Measurements from ENCODE around the gene FAM107A.

The FAM107A gene, protein sequence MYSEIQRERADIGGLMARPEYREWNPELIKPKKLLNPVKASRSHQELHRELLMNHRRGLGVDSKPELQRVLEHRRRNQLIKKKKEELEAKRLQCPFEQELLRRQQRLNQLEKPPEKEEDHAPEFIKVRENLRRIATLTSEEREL

DNA sequence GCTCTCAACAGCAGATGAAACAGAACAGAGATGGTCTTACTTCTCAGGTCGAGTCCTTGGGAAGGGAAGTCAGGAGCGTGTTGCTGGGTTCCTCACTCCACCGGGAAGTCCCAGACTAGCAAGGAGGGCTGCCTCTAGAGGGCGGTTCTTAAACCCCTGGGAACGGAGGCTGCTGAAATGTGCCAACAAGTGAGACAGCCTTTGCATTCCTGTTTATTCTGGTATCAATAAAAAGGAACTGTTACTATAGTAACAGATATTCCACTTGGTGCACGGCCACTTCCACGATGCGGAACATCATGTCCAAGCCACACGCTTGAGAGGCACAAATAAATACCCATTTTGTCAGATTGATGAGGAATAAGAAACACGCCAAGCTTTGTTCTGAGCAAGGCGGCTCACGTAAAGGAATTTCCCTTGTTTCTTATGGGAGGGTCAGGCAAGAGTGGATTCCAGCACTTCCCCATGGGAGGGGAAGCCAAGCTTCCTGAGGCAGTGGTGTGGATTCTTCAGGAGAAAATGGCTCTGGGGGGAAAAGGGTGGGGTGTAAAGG lies at the start of gene FAM107A:
TSS of gene FAM107A (minus strand) at position 123 of the 553 bp plus-strand sequence. CDS start 7,531 bp downstream, outside the sequence.
- DNase-seq (ENCODE audit: low read depth in 2 of 2, low spot score in 1 of 2) = no peak

DNA sequence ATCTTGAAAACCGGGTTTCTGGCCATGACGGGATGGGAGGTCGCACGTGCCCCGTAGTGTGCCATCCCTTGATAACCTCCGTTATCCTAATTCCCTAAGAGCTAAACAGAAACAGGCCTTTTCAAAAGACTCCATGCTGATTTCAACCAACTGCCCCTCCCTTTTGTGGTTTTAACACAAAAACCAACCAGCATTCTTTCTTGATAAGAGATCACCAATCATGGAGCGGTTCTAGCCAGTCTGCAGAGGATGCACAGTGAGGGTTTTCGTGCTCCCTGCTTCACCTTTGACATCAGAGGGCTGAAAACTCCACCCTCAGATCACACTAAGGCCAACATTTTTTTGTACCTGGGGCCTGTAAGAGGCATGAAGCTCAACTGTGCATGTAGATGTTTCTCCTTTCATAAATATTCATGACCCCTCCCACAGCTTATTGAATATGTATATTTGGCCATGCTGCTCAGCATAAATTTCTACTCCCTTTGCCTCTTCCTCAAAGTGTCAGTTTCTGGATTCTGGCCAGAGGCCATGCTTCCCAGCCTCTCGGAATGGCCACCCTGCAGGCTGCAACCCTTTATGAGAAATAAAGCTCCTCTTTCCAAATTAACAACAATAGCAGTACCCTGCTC lies 48.1 kb upstream of the FAM107A start:
- DNase-seq (ENCODE audit: low read depth in 2 of 2, low spot score in 1 of 2) = no peak

DNA sequence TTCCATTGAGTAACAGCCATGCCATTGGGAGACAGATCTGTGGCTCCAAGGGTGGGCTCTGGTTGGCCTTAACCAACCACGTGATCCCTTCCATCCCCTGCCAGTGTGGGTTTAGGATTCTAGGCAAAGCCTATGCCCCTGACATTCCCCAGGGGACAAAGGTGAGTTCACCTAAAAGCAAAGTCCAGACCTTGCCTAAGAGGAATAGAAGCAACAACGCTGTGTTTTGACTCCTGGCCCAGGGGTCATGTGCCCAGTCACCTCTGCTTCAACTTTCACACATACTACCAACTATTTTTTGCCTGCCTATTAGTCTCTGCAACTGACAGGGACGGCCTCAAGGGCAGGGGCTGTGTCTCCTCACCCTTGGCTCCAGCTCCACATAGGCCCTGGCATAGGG lies 47.4 kb upstream of the FAM107A start:
- DNase-seq (ENCODE audit: low read depth in 2 of 2, low spot score in 1 of 2) = no peak

DNA sequence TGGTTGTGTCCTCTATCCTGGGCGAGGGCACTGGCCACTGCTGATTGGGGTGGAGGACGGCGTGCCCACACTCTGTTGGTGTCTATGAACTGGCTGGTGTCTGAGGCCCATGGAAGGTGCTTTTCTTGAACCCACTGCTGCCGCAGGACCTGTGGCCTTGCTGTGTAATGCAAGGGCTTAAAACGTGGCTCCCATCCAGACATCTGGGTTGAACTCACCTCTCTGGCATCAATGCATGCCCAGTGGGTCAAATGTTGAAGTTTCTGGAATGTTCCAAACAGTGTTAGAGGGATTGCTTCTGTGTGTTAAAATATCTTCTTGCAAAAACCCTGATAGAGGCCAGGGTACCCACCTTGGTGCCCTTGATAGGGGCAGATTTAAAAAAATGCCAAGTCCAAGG lies 46.8 kb upstream of the FAM107A start:
- DNase-seq (ENCODE audit: low read depth in 2 of 2, low spot score in 1 of 2) = no peak

DNA sequence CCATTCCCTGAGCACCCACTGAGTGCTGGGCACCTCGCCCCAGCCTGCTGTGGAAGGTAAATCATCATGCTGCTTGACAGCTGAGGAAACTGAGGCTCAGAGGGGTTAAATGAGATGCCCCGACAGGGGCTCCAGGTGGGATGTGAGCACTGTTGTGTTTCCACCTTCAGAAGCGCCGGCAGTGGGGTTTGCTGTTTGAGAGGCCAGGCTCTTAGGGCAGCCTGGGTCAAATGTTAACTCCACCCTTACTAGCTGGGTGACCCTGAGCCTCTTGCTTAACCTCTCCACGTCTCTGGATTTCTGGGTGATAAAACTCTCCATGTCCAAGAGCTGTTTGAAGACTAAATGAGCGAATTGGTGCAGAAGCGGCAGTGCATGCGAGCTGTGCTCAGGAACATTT lies 46.3 kb upstream of the FAM107A start:
- no peak for DNase-seq (ENCODE audit: low read depth in 2 of 2, low spot score in 1 of 2)

DNA sequence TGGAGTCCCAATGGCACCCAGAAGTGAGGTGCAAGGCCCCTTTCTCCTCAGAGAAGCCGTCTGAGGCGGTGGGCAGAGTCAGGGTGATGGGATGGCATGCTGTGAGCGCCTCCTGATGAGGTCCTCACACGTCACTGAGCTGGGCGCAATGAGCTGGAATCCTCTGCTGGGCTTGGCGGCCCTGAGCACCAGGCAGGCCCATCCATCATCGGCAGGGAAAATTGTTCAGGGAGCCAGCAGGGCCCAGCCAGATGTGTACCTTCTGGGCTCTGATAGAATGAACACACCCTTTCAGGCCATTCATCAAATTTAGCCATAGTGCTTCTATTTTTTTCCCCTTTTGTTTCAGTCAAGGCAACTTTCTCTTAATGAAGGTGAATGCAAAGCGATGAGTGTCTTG lies 45.7 kb upstream of the FAM107A start:
- no peak for DNase-seq (ENCODE audit: low read depth in 2 of 2, low spot score in 1 of 2)

DNA sequence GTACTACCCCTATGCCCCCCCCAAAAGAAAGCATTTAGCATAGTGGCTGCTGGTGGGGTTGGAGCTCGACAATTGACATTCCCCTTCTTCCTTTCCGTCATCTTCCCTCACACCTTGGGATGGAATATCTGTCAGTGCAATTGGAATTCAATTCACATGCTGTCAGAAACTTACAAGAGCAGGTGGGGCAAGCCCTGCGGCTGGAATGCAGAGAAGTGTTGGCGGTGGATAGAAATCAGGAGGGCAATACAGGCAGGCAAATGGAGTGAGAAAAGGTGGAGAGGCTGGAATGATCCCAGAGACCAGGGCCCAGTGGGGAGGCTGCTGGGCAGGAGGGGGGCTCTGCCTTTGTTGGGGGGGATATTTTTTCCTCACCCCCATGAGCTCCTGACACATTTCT lies 45.2 kb upstream of the FAM107A start:
- no peak for DNase-seq (ENCODE audit: low read depth in 2 of 2, low spot score in 1 of 2)

DNA sequence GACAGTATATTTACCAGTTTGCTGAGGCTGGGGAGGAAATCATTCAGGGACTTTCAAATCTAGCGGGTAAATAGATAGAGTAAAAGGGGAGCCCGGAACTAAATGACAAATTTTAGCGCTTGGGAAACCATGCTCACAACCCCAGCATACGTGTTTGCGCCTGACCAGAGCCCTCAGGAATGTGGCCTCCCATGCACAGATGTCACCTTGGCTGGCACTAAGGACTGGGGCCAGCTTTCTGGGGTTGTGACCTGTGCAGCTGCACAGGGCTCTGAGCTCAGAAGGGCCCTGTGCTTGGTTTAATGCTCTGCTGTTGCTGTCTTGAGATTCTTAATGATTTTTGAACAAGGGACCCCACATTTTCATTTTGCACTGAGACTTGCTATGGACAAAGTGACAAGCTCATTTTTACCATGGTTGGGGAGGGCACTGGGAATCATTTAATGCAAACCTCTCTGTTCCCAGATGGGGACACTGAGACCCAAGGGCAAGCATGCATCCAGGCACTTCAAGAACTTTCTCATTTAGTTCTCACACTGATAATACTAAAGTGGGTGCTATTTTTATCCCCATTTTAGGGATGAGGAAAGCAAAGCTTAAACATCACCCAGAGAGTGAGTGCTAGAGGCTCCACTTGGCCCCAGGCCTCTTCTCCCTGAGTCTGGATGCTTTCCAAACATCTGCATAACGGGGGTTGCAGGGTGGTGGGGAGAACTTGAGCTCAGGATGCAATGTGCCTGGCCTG lies 44.1 kb upstream of the FAM107A start:
- DNase-seq (ENCODE audit: low read depth in 2 of 2, low spot score in 1 of 2) = no peak

DNA sequence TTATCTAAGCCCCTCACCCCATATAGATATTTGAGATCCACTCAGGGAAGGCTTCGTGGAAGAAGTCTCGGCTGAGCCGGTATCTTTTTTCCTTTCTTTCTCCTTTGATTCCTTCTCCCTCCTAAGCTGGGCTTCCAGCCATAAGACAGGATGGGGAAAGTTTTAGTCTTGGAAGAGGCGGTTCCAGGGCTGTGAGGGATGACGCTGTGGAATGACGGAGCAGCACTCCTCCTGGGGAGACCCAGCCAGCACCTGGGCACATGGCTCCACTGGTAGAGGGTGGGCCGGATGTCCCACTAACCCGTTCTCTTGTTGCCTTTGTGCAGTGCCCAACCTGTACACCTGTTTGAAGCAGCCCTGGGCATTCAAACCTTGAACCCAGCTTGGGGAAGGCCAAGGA lies 43.2 kb upstream of the FAM107A start:
- no peak for DNase-seq (ENCODE audit: low read depth in 2 of 2, low spot score in 1 of 2)

DNA sequence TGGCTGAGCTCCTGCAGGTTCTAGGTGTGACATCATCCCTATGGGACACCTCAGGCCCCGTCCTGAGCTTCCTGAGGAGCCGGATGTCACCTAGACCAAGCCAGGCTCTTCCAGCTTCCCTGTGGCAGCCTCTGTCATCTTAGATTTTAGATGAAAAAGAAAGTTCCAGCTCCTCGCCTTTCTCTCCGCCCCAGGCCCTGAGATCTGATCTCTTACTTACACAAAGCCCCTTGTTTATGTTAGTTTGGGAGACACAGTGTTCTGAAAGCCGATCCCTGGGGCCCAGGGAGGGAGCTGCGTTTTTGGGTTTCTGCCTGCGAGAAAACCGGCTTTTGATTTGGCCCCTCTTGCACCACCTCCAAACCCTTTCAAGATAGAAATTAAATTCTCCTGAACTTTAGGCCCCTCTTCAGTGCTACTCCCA lies 40.2 kb upstream of the FAM107A start:
- no peak for DNase-seq (ENCODE audit: low read depth in 2 of 2, low spot score in 1 of 2)

DNA sequence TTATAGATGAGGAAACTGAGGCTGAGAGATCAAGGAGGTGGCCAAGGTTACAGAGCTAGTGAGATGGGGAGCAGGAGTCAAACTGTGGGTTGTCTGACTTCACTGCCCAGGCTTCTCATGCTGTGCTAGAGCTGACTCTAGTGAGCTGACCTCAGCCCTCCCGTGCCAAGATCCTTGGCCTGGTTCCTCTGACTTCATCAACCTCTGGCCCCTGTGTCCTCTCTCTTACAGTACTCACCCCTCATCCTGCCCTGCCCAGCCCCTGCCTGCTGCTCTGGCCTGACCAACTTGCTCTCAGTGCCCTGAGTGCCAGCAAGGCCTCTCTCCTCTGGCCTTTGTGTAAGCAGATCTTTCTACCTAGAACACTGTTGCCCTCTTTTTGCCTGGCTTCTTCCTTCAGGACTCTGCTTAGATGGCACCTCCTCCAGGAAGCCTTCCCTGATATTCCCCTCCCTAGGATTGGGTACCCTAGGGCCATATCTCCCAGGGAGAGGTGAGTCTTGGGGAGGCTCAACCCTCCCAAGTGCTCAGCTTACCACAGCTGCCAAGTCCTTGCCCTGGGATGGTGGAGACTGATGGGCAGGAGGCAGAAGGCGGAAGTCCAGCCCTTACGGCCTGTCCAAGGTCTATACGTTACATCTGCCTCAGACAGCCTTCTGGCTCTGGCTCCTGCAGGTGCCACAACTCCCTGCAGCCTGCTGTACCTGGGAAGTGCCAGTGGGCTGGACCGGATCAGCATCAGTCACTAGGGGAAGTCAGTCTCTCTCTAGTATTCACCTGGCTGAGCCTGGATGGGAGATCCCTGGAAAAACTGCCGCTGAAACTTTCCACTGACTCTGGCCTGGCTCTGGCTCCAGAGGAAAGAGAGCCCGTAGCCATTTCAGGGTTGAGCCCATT lies 36.3 kb upstream of the FAM107A start:
- DNase-seq (ENCODE audit: low read depth in 2 of 2, low spot score in 1 of 2) = no peak

DNA sequence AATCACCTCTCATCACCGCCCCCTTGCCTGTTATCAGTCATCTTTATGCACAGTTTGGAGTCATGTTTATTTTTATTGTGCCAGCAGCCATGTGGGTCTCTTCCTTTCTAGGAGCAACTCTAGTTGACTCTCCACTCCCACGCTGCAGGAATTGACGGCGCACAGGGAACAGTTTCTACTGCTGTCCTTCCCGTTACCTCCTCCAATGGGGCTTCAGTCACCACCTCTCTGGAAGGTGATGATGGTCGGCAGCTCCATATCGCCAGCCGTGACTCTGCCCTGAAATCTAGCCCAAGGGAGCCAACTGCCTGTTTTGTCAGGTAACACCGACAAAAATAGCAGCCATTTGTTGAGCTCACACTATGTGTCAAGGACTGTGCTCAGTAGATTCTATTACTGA lies 35.6 kb upstream of the FAM107A start:
- DNase-seq (ENCODE audit: low read depth in 2 of 2, low spot score in 1 of 2) = no peak

DNA sequence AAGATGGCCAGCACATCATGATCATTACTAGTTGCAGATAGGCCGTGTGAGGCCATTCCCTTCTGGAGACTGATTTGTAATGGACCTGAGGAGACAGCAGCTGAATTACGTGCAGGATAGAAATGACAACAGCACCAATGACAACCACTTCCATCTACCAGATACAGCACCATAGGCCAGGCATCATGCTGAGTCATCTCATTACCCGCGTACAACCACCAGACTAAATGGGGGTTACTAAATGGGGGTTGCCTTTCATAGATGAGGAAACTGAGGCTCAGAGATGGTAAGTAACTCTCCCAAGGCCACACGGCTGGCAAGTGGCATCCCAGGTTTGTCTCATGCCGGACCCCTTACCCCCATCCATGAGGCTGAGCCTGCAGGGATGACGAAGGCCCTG lies 32.8 kb upstream of the FAM107A start:
- no peak for DNase-seq (ENCODE audit: low read depth in 2 of 2, low spot score in 1 of 2)

DNA sequence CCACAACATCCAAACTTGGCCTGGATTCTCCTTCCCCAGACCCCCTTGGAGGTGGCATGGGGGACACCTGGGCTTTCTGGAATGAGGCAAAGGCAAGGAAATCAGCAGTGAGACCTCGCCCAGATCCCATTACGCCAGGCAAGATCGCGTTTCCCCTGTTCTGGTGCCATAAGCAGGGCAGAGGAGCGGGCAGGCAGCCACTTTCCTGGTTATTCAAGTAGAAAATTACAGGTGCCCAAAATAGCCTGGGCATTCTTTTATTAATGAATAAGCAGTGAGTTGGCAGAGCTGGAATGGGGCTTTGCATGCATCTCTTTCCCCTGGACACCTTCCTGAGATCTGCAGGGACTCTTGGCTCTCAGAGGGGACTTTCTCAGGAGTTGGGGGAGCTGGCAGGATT lies 31.5 kb upstream of the FAM107A start:
- no peak for DNase-seq (ENCODE audit: low read depth in 2 of 2, low spot score in 1 of 2)

DNA sequence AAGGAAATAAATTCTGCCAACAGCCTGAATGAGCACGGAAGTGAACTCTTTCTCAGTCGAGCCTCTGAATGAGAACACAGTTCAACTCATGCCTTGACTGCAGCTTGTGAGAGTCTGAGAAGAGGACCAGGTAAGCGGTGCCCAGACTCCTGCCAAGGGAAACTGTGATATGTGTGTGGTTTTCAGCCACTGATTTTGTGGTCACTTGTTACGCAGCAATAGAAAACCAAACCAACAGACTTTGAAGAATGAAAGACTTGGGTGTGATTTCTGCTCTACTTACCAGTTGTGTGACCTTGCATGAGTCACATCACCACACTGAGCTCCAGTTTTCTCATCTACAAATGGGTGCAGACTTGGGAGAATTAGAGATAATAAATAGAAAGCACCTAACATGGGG lies 30.6 kb upstream of the FAM107A start:
- DNase-seq (ENCODE audit: low read depth in 2 of 2, low spot score in 1 of 2) = no peak

DNA sequence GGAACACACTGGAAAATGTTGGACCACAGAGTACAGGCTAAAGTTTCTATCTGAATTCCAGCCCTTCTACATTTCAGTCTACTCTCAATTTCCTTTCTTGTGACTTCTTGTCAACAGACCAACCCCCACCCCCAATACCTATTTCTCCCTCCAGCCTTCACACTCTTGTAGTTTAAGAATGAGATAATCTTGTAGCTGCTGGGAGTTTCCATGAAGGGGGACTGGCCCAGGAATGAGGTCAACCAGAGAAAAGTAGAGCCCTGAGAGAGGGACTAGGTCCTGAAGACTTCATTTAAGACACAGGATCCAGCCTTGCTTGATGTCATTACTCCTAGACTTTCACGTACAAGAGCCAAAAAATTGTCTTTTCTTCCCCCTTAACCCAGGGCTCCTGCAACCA lies 29.5 kb upstream of the FAM107A start:
- no peak for DNase-seq (ENCODE audit: low read depth in 2 of 2, low spot score in 1 of 2)

DNA sequence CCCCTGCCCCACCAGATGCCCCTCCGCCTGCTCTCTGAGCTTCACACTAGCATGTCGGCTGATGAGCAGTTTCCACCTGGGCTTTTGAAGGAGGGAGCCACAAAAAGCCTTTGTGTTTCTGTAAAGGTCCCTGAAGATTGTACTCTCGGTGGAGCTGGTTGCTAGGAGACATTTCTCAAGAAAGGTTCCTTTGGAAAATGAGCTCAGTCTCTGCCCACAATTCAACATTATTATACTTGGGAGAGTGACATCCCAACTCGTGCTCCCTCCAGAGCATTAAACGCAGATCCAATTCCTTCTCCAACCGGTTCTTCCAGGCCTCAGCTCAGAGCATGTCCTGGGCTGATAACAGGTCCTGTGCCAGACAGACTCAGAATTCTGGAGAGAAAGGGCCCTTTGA lies 26.8 kb upstream of the FAM107A start:
- no peak for DNase-seq (ENCODE audit: low read depth in 2 of 2, low spot score in 1 of 2)

DNA sequence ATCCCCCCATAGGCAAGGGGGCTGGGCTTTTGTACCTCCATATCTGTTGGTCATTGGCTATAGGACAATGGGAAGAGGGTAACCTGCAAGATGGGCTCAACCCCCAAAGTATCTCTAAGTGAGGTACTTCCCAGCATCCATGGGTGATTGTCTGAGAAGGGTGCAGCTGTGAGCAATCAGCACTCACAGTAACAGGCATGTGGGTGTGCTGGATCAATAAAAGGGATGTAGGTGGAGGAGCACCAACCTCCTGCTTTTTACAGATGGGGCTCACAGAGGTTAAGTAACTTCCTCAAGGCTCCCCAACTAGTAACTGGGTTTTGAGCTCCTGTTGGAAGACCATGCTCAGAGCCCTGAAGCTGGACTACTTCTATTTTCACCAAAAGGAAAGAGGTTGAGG lies 26.4 kb upstream of the FAM107A start:
- no peak for DNase-seq (ENCODE audit: low read depth in 2 of 2, low spot score in 1 of 2)

DNA sequence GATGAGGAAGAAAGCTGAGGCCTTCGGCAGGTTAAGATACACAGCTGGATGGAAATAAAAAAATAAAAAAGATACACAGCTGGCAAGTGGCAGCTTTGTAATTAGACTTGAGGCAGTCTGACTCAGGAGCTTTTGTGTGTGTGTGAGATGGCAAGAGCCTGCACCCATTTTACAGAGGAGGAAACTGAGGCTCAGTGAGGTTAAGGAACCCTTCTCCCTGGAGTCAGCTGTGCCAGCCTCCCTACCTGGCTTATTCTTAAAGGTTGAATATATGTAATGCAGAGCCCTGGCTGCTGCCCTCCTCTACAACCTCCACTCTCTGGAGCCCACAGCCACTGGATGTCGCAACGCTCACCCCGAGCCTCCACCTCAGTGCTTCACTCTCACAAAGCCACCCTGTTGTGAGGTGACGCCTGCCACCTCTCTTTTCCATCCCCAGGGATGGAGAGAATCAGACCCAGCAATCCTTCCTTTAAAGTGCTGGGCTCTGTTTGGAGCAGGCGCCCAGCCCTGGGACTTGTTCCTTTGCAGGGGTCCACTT lies 20.6 kb upstream of the FAM107A start:
- DNase-seq (ENCODE audit: low read depth in 2 of 2, low spot score in 1 of 2) = no peak

DNA sequence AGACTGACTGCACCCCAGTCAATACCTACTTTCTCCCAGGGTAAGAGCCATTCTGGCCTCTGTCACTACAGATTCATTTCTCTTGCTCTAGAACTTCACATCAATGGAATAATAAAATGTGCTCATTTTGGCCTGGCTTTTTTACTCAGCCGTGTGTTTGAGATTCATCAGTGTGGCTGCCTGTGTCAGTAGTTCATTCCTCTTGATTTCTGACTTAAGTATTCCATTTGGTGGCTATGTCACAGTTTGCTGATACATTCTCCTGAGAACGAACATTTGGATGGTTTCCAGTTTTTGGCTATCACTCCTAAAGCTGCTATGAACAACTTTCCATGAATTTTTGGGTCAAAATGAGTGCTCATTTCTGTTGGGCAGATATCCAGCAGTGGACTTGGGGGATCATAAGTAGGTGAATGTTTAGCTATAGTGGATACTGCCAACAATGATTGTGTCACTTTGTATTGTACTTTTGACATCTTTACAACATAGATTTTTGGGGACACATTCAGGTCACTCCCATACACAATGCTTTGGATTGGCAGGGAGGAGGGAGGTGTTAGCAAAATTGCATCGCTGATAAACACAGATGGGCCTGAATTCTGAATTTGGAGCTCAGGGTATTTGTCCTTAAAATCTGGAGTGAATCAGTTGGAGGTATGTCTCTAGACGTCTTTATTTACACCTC lies 19.8 kb upstream of the FAM107A start:
- DNase-seq (ENCODE audit: low read depth in 2 of 2, low spot score in 1 of 2) = no peak

DNA sequence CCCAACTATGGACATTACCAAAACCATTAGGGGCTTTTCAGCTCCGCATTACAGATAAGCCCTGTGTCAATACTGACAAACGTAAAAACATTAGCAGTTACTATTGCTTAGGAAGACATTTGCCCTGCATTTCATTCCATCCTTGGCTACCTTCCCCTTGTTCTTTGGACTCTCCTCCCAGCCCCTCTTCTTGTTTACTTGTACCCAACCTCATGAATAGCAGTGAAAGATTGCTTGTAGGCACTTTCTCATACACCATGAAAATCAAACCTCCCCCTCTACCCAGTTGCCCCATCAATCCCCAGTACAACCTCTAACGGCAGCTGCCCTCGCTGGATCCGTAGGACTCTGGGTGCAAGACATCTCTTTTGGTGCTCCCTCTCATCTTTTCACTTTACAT lies 16.9 kb upstream of the FAM107A start:
- no peak for DNase-seq (ENCODE audit: low read depth in 2 of 2, low spot score in 1 of 2)
